Measurements from ENCODE around the gene ZNF862. TPM values are rescaled to one million over a fixed set of nuclear protein-coding genes. Genes with fewer than 3 reads are reported as not detected.
A peak's percentile ranks its signal among the peaks of the same experiment; 100 is the strongest.

ZNF862 gene
- total and polyA plus RNA-seq, 2 of the 8 experiments (the other 6 are each of a cell fraction or from before 2014, with no cell fraction given) = 1.8 to 3.9 TPM

DNA sequence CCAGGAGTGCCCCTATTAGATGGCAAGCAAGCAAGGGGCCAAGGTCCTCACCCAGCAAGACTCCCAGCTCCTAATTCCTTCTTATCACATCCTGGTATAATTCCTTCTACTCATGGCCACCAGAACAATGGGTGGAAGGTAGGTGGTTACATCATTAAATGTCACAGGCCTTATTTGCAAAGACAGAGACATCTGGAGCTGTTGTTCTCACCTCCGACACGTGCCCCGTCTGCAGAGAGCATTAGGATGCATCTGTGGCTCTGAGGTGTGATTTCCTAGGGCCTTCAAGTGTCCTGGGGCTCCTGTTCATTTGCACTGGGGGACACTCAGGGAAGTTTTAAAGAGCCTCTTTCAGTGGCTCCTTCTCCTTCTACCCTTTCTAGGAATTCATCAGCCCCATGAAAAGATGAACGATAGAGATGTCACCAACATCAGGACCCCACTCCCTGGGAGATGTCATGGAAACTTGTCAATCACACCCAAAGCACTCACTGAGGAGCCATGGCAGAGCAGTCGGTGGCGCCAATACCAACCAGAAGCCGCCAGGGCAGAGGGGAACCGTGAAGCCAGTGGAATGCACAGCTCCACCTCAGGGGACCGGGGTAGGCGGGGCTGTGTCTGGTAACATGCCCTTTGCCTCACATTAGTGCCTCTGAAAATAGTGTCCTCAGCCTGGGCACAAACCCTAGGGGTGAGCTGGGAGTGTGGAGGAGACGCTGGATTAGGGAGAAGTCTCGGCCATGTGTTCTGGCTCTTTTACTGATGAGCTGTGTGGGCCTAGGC lies 32.7 kb downstream of the ZNF862 start:
- DNase-seq (ENCODE audit: low read depth in 1 of 2, low spot score in 2 of 2) = peak in 1 of 2 experiments; percentile 24
- no peak for FAIRE-seq
- CTCF ChIA-PET (ENCODE audit: partially characterized antibody) = interaction anchor here (0.7 to 5.5 kb wide), 8 partner anchors 10 to 74 kb away, joined by 3 to 60 read pairs (median 4); no protein-coding TSS in a partner anchor
- TF ChIP-seq CTCF (IDR thresholded peaks at IDR 0.05; ENCODE audit: control extremely low read depth in 1 of 3, insufficient read depth in 1 of 3, low read depth in 1 of 3, low read length in 3 of 3) (no peak), TAF1 (IDR thresholded peaks at IDR 0.05; ENCODE audit: low read depth, low read length) (no peak), E2F6 (IDR thresholded peaks at IDR 0.05) (no peak), EZH2 (IDR thresholded peaks at IDR 0.05; ENCODE audit: low read depth, low read length, severe bottlenecking) (no peak)

More for the DNA sequence above, 32.7 kb downstream of the ZNF862 start:
- no peak overlapping the region for H4K8ac ChIP-seq (ENCODE audit: extremely low read depth, insufficient read depth, low read length)
- peaks cover 0 to 22% (median 14%) of the 10 kb centered on the region in 4 experiments; a peak in 6 of 7 replicates for H3K27me3 ChIP-seq (replicated peaks in 1 of 4; ENCODE audit: control insufficient read depth in 3 of 4, extremely low read depth in 1 of 4, insufficient read depth in 3 of 4, low read length in 3 of 4)
- peaks cover 0 to 12% (median 4%) of the 10 kb centered on the region in 4 experiments; a peak in 4 of 7 replicates for H3K4me1 ChIP-seq (replicated peaks in 1 of 4; ENCODE audit: control insufficient read depth in 3 of 4, insufficient read depth in 4 of 4, low read length in 3 of 4)
- no peaks in the 10 kb centered on the region for H3K79me2 ChIP-seq (ENCODE audit: control insufficient read depth in 1 of 2, insufficient read depth in 2 of 2, low read length in 2 of 2)
- peaks cover 0 to 3% (median 0%) of the 10 kb centered on the region in 4 experiments; a peak in 2 of 8 replicates for H3K36me3 ChIP-seq (ENCODE audit: control insufficient read depth in 2 of 4, insufficient read depth in 4 of 4, low read length in 3 of 4)
- H4K5ac ChIP-seq (ENCODE audit: insufficient read length, low read depth, low read length) = no peak overlapping the region
- H2BK5ac ChIP-seq (ENCODE audit: low read depth, low read length) = no peak overlapping the region
- H3K4me2 ChIP-seq (ENCODE audit: insufficient read depth in 1 of 2, low read depth in 2 of 2, low read length in 2 of 2) = no peak overlapping the region
- H2AK5ac ChIP-seq (ENCODE audit: low read depth, low read length) = no peak overlapping the region
- POLR2A ChIA-PET (ENCODE audit: partially characterized antibody) = no interaction called here
- no peak overlapping the region for H2BK12ac ChIP-seq (ENCODE audit: low read depth, low read length)
- H2AFZ ChIP-seq (ENCODE audit: low read length) = no peak overlapping the region
- no peak overlapping the region for H3K27ac ChIP-seq (ENCODE audit: low read depth, low read length)
- no peak overlapping the region for H3K23ac ChIP-seq (ENCODE audit: insufficient read length)
- H3K4me3 ChIP-seq (ENCODE audit: extremely low read depth in 1 of 4, insufficient read depth in 2 of 4, low read depth in 3 of 4, low read length in 4 of 4) = no peak overlapping the region
- no peak overlapping the region for H4K91ac ChIP-seq (replicated peaks; ENCODE audit: insufficient read length, low read length)
- 90% methylated on average over 12 of the region's 12 CpGs; no CpG with 5 or more reads in 1 of the 2 experiments for WGBS, 2 experiments (ENCODE audit: extremely low coverage in 1 of 2, insufficient coverage in 1 of 2, insufficient read length in 1 of 2, insufficient replicate concordance in 2 of 2, low coverage in 1 of 2, low lambda C conversion rate in 2 of 2, missing lambda C conversion rate in 1 of 2)
- no peak overlapping the region for H2BK120ac ChIP-seq (replicated peaks; ENCODE audit: low read depth, low read length)
- no peak overlapping the region for H2BK20ac ChIP-seq (ENCODE audit: low read length)
- H3K9ac ChIP-seq (replicated peaks in 1 of 4; ENCODE audit: extremely low read depth in 1 of 4, low read depth in 3 of 4, low read length in 3 of 4) = no peak overlapping the region; a peak in 1 of 7 replicates
- H3K23me2 ChIP-seq (ENCODE audit: low read depth, low read length) = peaks cover 11% of the 10 kb centered on the region; the same call in 1 of the 2 replicates
- H3K9me3 ChIP-seq (ENCODE audit: insufficient read depth in 2 of 2, low read depth in 1 of 2, low read length in 1 of 2) = no peaks in the 10 kb centered on the region
- H3K56ac ChIP-seq (replicated peaks; ENCODE audit: insufficient read length, low read depth, low read length) = no peak overlapping the region
- H4K20me1 ChIP-seq (replicated peaks in 1 of 2; ENCODE audit: control insufficient read depth in 1 of 2, insufficient read depth in 2 of 2, low read length in 2 of 2) = no peaks in the 10 kb centered on the region
- H3K14ac ChIP-seq (ENCODE audit: insufficient read length) = no peak overlapping the region
- H3K79me1 ChIP-seq (ENCODE audit: low read depth, low read length) = no peaks in the 10 kb centered on the region
- H3K4ac ChIP-seq (replicated peaks; ENCODE audit: insufficient read length, low read depth, low read length) = no peak overlapping the region
- H2BK15ac ChIP-seq (ENCODE audit: low read length) = no peak overlapping the region
- no peak overlapping the region for H3K18ac ChIP-seq (ENCODE audit: extremely low read depth, low read length)
